Measurements from ENCODE around the gene METTL26.

- TF ChIP-seq POLR2A (IDR thresholded peaks at IDR 0.05; ENCODE audit: low read depth, low read length) (no peak), POLR2AphosphoS5 (IDR thresholded peaks at IDR 0.05; ENCODE audit: low read depth, low read length) (no peak), TAF1 (IDR thresholded peaks at IDR 0.05; ENCODE audit: low read depth, low read length) (no peak), PAX5 (IDR thresholded peaks at IDR 0.05; ENCODE audit: insufficient read depth, low read length, severe bottlenecking) (no peak), SPI1 (IDR thresholded peaks at IDR 0.05; ENCODE audit: low read depth, low read length) (no peak), POU2F2 (IDR thresholded peaks at IDR 0.05; ENCODE audit: low read depth, low read length) (no peak)
These were observed 39.1 kb upstream of the METTL26 start, which contains the start of gene RHBDL1 for GRCh38 chr16:674968-675883.

Data from GM12891 (cell line).